Middle frontal gyrus (tissue), 1 donor: ENCODE measurements around the gene HDLBP.

Source experiments
- DNase-seq: peaks from one replicate; pipeline ENCODE4 v3.0.0-alpha.2; 2015; ENCODE audit warnings: low spot score; ENCODE audit errors: extremely low spot score

The HDLBP gene

GRCh38 chr2:241214209-241214608 is 101.3 kb downstream of the HDLBP start:
- DNase-seq = no peak

- DNase-seq = no peak
Measured at GRCh38 chr2:241213567-241213966, 101.9 kb downstream of the HDLBP start.

GRCh38 chr2:241213041-241213440 is 102.4 kb downstream of the HDLBP start:
- no peak for DNase-seq

- DNase-seq = no peak
Measured at GRCh38 chr2:241211276-241211675, 104.2 kb downstream of the HDLBP start.

- DNase-seq = no peak
Measured at GRCh38 chr2:241209271-241209670, 106.2 kb downstream of the HDLBP start.

GRCh38 chr2:241208058-241208457 is 107.4 kb downstream of the HDLBP start:
- DNase-seq = no peak

- no peak for DNase-seq
Measured at GRCh38 chr2:241207641-241208040, 107.8 kb downstream of the HDLBP start.

GRCh38 chr2:241207151-241207550 is 108.3 kb downstream of the HDLBP start:
- DNase-seq = no peak

- no peak for DNase-seq
Measured at GRCh38 chr2:241205086-241205485, 110.4 kb downstream of the HDLBP start.

- DNase-seq = no peak
Measured at GRCh38 chr2:241204490-241204889, 111.0 kb downstream of the HDLBP start.

GRCh38 chr2:241204010-241204384 is 111.5 kb downstream of the HDLBP start:
- no peak for DNase-seq

- no peak for DNase-seq
Measured at GRCh38 chr2:241203218-241204009, 112.1 kb downstream of the HDLBP start.

- DNase-seq = no peak
Measured at GRCh38 chr2:241202681-241203080, 112.8 kb downstream of the HDLBP start.

GRCh38 chr2:241202268-241202585 is 113.2 kb downstream of the HDLBP start:
- no peak for DNase-seq

GRCh38 chr2:241201445-241202267 is 113.8 kb downstream of the HDLBP start:
- no peak for DNase-seq

GRCh38 chr2:241200822-241201395 is 114.6 kb downstream of the HDLBP start:
- no peak for DNase-seq

GRCh38 chr2:241199897-241200821 is 115.3 kb downstream of the HDLBP start:
- no peak for DNase-seq

GRCh38 chr2:241199286-241199685 is 116.2 kb downstream of the HDLBP start:
- DNase-seq = no peak

GRCh38 chr2:241198381-241199279 is 116.8 kb downstream of the HDLBP start:
- no peak for DNase-seq

- no peak for DNase-seq
Measured at GRCh38 chr2:241197947-241198346, 117.5 kb downstream of the HDLBP start.
